Chondrocyte (in vitro differentiated cells): ENCODE measurements around the gene GNAT1. TPM values are rescaled to one million over a fixed set of nuclear protein-coding genes. Genes with fewer than 3 reads are reported as not detected.

Source experiments
- DNase-seq: peaks from one replicate; pipeline ENCODE4 v3.0.0; 2021; ENCODE audit warnings: mixed read lengths, low spot score
- H3K27ac Mint-ChIP-seq: one replicate; pipeline ENCODE4 v1.8.0; 2021; ENCODE audit warnings: mild to moderate bottlenecking, moderate library complexity, mixed read lengths; ENCODE audit not compliant: unreplicated experiment
- H3K27me3 Mint-ChIP-seq: 2 replicates; pipeline ENCODE4 v1.8.0; 2021; ENCODE audit warnings: low read depth, mixed read lengths
- H3K36me3 Mint-ChIP-seq: 2 replicates; pipeline ENCODE4 v1.8.0; 2021; ENCODE audit warnings: low read depth, mixed read lengths
- H3K4me1 Mint-ChIP-seq: 2 replicates; pipeline ENCODE4 v1.8.0; 2021; ENCODE audit warnings: low read depth, mild to moderate bottlenecking, mixed read lengths
- H3K4me3 Mint-ChIP-seq: one replicate; pipeline ENCODE4 v1.8.0; 2021; ENCODE audit warnings: mild to moderate bottlenecking, moderate library complexity, mixed read lengths; ENCODE audit not compliant: unreplicated experiment
- H3K9me3 Mint-ChIP-seq: 2 replicates; pipeline ENCODE4 v1.8.0; 2021; ENCODE audit warnings: low read depth, mixed read lengths
- total RNA-seq: library from RNA; stranded (reverse); gene quantifications from 3 replicates; pipeline ENCODE4 v1.2.1, GENCODE V29; 2021
- TF ChIP-seq, protein P1 (sequence below): fragments of 200-600 bp; sonication (generic); IDR thresholded peaks from 2 replicates; pipeline ENCODE4 v1.5.0; 2021; ENCODE audit warnings: antibody characterized with exemption, mild to moderate bottlenecking, moderate library complexity

GNAT1 gene
- total RNA-seq, 1 donor from 2014 or later, result not detected

DNA sequence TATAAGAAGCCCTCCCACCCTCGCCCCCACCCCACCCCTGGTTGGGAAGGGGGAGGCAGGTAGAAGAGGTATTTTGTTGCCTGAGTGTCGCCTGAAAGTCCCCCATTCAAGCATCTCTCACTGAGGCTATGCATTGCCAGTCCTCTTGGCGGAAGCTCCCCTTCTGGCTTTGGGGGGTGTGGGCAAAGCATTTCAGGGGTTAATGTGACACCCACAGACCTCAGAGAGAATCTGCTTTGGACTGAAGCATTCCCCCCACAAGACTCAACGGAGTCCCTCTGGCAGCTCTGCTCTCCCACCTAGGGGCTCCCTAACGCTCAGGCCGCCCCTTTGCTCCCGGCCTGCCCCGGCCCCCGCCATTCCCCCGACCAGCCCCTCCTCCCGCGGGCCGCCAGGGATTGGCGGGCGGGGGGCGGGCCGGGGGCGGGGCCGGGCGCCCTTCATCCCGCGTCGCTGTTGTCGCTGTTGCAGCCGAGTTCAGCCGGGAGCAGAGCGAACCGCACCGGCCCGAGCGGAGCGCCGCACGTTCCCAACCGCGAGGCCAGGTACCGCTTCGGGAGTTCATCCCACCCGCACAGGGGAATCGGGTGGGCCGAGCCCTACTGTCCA lies 13.5 kb downstream of the GNAT1 start, which contains the start of gene SLC38A3:
TSS of gene SLC38A3 (plus strand) at position 468 of the 609 bp plus-strand sequence. CDS start 8,929 bp downstream, outside the sequence.
- TF ChIP-seq, protein P1, sequence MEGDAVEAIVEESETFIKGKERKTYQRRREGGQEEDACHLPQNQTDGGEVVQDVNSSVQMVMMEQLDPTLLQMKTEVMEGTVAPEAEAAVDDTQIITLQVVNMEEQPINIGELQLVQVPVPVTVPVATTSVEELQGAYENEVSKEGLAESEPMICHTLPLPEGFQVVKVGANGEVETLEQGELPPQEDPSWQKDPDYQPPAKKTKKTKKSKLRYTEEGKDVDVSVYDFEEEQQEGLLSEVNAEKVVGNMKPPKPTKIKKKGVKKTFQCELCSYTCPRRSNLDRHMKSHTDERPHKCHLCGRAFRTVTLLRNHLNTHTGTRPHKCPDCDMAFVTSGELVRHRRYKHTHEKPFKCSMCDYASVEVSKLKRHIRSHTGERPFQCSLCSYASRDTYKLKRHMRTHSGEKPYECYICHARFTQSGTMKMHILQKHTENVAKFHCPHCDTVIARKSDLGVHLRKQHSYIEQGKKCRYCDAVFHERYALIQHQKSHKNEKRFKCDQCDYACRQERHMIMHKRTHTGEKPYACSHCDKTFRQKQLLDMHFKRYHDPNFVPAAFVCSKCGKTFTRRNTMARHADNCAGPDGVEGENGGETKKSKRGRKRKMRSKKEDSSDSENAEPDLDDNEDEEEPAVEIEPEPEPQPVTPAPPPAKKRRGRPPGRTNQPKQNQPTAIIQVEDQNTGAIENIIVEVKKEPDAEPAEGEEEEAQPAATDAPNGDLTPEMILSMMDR, result no peak
- Mint-ChIP-seq H3K36me3 (no peaks in the 10 kb centered on the region), H3K27me3 (peaks cover 15% of the 10 kb centered on the region), H3K4me3 (peak within 1 kb of the TSS; percentile 61), H3K9me3 (no peaks in the 10 kb centered on the region), H3K4me1 (peaks cover 10% of the 10 kb centered on the region), H3K27ac (peak within 1 kb of the TSS; percentile 32)
- DNase-seq, result no peak

DNA sequence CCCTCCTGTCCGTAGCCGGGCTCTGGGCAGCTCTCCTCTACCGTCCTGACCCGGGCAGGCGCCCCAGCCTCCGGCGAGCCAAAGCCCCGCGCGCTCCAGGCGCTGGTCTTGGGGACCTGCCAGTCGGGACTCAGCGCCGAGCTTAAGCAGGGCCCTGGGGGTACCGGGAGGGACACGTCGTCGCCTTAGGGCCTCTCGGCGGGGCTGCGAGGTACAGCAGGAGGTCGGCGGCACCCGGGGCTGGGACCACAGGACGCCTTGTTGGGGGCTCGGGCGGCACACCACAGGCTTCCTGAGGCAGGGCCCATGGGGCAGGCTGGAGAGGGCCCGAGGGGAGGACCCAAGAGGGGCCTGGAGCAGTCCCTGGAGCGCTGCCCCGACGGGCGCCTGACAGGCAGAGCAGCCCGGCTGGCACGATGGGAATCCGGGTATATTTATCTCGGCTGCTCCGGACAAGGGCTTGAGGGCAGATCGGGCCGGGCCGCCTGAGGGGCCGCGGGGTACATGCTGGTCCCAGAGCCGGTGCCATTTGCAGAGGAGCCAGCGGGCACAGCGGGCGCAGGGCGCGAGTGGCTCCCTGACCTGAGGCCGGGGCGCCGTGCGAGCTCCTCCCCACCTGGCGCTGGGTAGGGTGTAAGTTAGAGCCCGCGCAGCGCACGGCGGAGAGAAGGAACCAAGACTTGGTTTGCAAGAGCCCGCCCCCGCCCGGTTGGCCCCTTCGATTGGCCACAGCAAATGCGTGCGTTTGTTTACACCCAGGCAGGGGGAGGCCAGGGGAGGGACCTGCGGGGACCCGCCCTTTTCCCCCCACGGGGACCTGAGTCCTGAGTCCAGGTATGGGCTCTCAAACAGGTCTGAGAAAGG lies 14.2 kb downstream of the GNAT1 start:
- H3K4me3 Mint-ChIP-seq, result peak overlapping the region; percentile 61
- H3K36me3 Mint-ChIP-seq, result no peaks in the 10 kb centered on the region
- H3K9me3 Mint-ChIP-seq, result no peaks in the 10 kb centered on the region
- TF ChIP-seq, protein P1, result no peak
- no peak overlapping the region for H3K27ac Mint-ChIP-seq
- no peak for DNase-seq
- peaks cover 15% of the 10 kb centered on the region for H3K27me3 Mint-ChIP-seq
- peaks cover 10% of the 10 kb centered on the region for H3K4me1 Mint-ChIP-seq

DNA sequence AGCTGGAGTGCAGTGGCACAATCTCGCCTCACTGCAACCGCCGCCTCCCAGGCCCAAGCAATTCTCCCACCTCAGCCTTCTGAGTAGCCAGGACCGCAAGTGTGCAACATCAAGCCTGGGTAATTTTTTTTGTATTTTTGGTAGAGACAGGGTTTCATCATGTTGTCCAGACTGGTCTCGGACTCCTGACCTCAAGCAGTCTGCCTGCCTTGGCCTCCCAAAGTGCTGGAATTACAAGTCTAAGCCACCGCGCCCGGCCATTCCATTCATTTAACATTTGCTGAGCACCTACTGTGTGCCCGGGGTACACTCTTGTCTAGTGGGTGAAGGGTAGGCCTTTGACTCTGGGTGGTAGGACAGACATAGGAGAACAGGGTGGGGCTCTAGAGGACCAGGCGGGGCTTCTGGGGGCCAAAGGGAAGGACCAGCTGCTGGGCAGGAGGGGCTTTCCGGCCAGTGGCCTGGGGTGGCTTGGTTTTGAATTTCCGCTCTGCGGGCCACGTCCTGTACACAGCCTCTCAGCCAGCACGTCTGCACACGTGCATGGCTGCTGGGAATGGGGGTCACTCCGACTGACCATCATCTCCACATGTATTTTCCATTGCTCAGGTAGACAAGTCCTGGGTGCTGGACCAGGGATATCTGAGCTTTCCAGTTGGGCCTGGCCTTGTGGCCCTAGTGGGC lies 16.1 kb downstream of the GNAT1 start:
- no peak for DNase-seq
- Mint-ChIP-seq H3K4me3 (no peak overlapping the region), H3K4me1 (peaks cover 10% of the 10 kb centered on the region), H3K27ac (no peak overlapping the region), H3K9me3 (no peaks in the 10 kb centered on the region), H3K36me3 (no peaks in the 10 kb centered on the region), H3K27me3 (peaks cover 8% of the 10 kb centered on the region)
- TF ChIP-seq, protein P1, result no peak

DNA sequence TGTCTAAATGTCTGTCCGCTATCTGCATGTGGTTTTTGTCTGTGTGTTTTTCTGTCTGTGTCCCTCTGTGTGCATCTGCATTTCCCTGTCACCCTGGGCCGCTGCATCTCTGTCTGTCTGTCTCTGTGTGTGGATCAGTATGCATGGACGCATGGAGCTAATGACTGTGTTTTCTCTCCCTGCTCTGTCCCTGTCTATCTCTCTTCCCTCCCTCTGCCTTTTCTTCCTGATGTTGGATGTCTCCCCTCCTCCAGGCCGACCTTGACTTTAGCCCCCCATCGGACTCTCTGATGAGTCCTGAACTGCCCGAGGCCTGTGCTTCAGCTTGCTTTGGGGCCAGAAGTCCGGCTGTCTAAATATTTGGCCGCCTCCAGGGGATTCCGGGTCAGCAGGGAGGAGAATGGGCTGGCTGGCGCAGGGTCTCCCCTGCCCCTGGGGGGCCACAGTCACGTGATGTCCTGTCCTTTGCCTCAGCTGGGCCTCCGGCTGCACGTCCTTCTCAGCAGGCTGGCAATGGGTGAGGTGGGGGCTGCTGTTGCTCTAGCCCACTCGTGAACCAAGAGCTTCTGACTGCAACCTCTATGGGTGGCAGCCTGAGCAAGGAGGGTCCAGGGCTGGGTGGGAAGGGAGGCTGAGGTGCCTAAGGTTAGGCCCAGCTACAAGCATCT lies 17.4 kb downstream of the GNAT1 start:
- H3K9me3 Mint-ChIP-seq, result no peaks in the 10 kb centered on the region
- H3K27ac Mint-ChIP-seq, result no peak overlapping the region
- no peak overlapping the region for H3K4me3 Mint-ChIP-seq
- peaks cover 7% of the 10 kb centered on the region for H3K4me1 Mint-ChIP-seq
- no peaks in the 10 kb centered on the region for H3K36me3 Mint-ChIP-seq
- TF ChIP-seq, protein P1, result no peak
- no peak for DNase-seq
- peaks cover 2% of the 10 kb centered on the region for H3K27me3 Mint-ChIP-seq

DNA sequence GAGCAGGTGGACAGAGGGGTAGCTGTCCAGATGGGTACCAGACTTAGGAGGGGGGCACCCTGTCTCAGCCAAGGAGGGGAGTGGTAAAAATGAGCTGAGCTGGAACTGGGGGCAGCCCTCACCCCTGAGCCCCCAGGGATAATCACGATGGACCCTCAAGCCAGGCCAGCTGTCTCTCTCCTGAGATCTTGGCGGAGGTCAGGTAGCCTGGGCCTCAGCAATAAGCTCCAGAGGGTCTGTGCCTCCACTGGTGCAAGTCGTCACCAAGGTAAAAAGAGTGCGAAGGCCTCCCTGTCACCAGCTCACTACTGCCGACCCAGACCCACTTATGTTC lies 18.7 kb downstream of the GNAT1 start:
- H3K27me3 Mint-ChIP-seq, result peaks cover 2% of the 10 kb centered on the region
- TF ChIP-seq, protein P1, result no peak
- no peak for DNase-seq
- H3K4me1 Mint-ChIP-seq, result peaks cover 7% of the 10 kb centered on the region
- no peak overlapping the region for H3K27ac Mint-ChIP-seq
- no peak overlapping the region for H3K4me3 Mint-ChIP-seq
- H3K9me3 Mint-ChIP-seq, result no peaks in the 10 kb centered on the region
- no peaks in the 10 kb centered on the region for H3K36me3 Mint-ChIP-seq
